GM19099 (cell line): Measurements from ENCODE around the gene CABCOCO1.

ENCODE experiments used
- POLR2A ChIP-seq: IDR thresholded peaks from 3 replicates; pipeline ENCODE4 v1.6.1; 2011; ENCODE audit warnings: low read depth; ENCODE audit not compliant: insufficient read length; ENCODE audit errors: extremely low read depth

The CABCOCO1 gene

GRCh38 chr10:61757525-61758397 is 95.0 kb downstream of the CABCOCO1 start:
- TF ChIP-seq POLR2A = no peak

- TF ChIP-seq POLR2A = no peak
These were observed 95.7 kb downstream of the CABCOCO1 start for GRCh38 chr10:61758433-61758832.

GRCh38 chr10:61759751-61760150 is 97.0 kb downstream of the CABCOCO1 start:
- no peak for TF ChIP-seq POLR2A

- TF ChIP-seq POLR2A = no peak
These were observed 98.5 kb downstream of the CABCOCO1 start for GRCh38 chr10:61760943-61761824.

GRCh38 chr10:61761825-61762217 is 99.1 kb downstream of the CABCOCO1 start:
- no peak for TF ChIP-seq POLR2A

GRCh38 chr10:61763778-61764177 is 101.0 kb downstream of the CABCOCO1 start:
- no peak for TF ChIP-seq POLR2A

GRCh38 chr10:61764486-61764885 is 101.8 kb downstream of the CABCOCO1 start:
- no peak for TF ChIP-seq POLR2A

- TF ChIP-seq POLR2A = no peak
These were observed 102.7 kb downstream of the CABCOCO1 start for GRCh38 chr10:61765176-61766087.

- TF ChIP-seq POLR2A = no peak
These were observed 104.2 kb downstream of the CABCOCO1 start for GRCh38 chr10:61766927-61767326.

GRCh38 chr10:61774031-61774430 is 111.3 kb downstream of the CABCOCO1 start:
- no peak for TF ChIP-seq POLR2A

GRCh38 chr10:61775111-61775510 is 112.4 kb downstream of the CABCOCO1 start:
- no peak for TF ChIP-seq POLR2A

- TF ChIP-seq POLR2A = no peak
These were observed 114.0 kb downstream of the CABCOCO1 start for GRCh38 chr10:61776615-61777266.

GRCh38 chr10:61778137-61778536 is 115.4 kb downstream of the CABCOCO1 start:
- no peak for TF ChIP-seq POLR2A

GRCh38 chr10:61779276-61779675 is 116.5 kb downstream of the CABCOCO1 start:
- TF ChIP-seq POLR2A = no peak
